ENCODE data around the gene MTUS2.

The MTUS2 gene

GRCh38 chr13:29428310-29429181 lies 608.4 kb downstream of the MTUS2 start:
- DNase-seq, result no peak

- no peak for DNase-seq
These were observed 609.3 kb downstream of the MTUS2 start for GRCh38 chr13:29429286-29429900.

GRCh38 chr13:29434217-29434945 lies 614.2 kb downstream of the MTUS2 start:
- no peak for DNase-seq

- DNase-seq, result no peak
These were observed 615.2 kb downstream of the MTUS2 start for GRCh38 chr13:29435125-29435911.

- no peak for DNase-seq
These were observed 616.2 kb downstream of the MTUS2 start for GRCh38 chr13:29436291-29436690.

GRCh38 chr13:29436721-29437280 lies 616.7 kb downstream of the MTUS2 start:
- DNase-seq, result no peak

- DNase-seq, result no peak
These were observed 618.6 kb downstream of the MTUS2 start for GRCh38 chr13:29438769-29439168.

GRCh38 chr13:29439601-29440388 lies 619.7 kb downstream of the MTUS2 start:
- no peak for DNase-seq

- no peak for DNase-seq
These were observed 621.2 kb downstream of the MTUS2 start for GRCh38 chr13:29441306-29441705.

GRCh38 chr13:29446016-29446415 lies 625.9 kb downstream of the MTUS2 start:
- DNase-seq, result no peak

- DNase-seq, result no peak
These were observed 628.0 kb downstream of the MTUS2 start for GRCh38 chr13:29448174-29448573.

GRCh38 chr13:29449726-29450125 lies 629.6 kb downstream of the MTUS2 start:
- DNase-seq, result no peak

GRCh38 chr13:29451976-29452375 lies 631.8 kb downstream of the MTUS2 start:
- no peak for DNase-seq

- no peak for DNase-seq
These were observed 632.9 kb downstream of the MTUS2 start for GRCh38 chr13:29452773-29453616.

GRCh38 chr13:29453617-29454011 lies 633.5 kb downstream of the MTUS2 start:
- no peak for DNase-seq

GRCh38 chr13:29454931-29455481 lies 634.9 kb downstream of the MTUS2 start:
- no peak for DNase-seq

GRCh38 chr13:29456419-29456818 lies 636.3 kb downstream of the MTUS2 start:
- DNase-seq, result no peak

GRCh38 chr13:29457299-29457698 lies 637.2 kb downstream of the MTUS2 start:
- no peak for DNase-seq

- no peak for DNase-seq
These were observed 638.3 kb downstream of the MTUS2 start for GRCh38 chr13:29458419-29458818.

- no peak for DNase-seq
These were observed 639.7 kb downstream of the MTUS2 start for GRCh38 chr13:29459813-29460355.
